GM19238 (cell line): Measurements from ENCODE around the gene KNL1.
"Not testable (repeated sequence)": the region's sequence is repeated elsewhere in the genome, so short reads cannot be mapped to it uniquely, and the experiment has no call there.

Experiments
- DNase-seq: peaks from one replicate; pipeline ENCODE4 v3.0.0; 2011; ENCODE audit warnings: low spot score; ENCODE audit not compliant: insufficient read length

The KNL1 gene

DNA sequence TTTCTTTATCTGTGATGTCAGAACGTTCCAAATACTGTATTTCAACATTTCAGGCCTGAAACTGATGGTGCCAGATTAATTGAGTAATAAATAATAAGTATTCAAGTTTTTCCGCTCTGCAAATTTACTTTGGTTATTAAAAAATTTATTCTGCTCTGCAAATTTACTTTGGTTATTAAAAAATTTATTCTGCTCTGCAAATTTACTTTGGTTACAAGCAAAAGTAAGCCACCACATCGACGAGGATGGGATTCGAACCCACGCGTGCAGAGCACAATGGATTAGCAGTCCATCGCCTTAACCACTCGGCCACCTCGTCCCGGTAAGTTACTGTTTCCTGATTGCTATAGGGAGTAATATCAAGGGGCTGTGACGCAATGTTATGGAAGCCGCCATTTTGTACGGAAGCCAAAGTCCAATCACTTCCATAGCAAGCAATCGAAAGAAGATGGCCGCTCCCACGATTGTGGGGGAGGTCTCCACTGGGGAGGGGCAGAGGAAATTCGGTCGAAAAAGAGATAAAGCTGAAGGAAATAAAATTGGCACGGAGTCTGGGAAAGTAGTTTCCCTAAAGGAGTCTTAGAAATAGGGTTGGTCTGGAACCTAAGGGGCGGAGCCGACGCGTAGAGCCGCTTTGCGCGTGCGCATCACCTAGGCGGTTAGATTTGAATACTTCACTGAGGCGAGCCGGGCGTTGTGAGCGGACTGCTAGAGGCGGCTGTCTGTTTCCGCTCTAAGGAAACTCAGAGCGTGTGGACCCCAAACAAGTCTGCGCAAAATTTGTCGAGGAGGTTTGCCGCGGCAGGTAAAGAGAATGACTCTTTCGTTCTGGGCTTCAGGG, at the start of gene KNL1:
Gene KNL1, plus strand, starts transcription at position 662 of the 841 bp plus-strand sequence. CDS start 8,683 bp downstream, outside the sequence.
- DNase-seq, result peak; percentile 65

GRCh38 chr15:40545457-40545856, 48.6 kb upstream of the KNL1 start:
- DNase-seq, result no peak

DNA sequence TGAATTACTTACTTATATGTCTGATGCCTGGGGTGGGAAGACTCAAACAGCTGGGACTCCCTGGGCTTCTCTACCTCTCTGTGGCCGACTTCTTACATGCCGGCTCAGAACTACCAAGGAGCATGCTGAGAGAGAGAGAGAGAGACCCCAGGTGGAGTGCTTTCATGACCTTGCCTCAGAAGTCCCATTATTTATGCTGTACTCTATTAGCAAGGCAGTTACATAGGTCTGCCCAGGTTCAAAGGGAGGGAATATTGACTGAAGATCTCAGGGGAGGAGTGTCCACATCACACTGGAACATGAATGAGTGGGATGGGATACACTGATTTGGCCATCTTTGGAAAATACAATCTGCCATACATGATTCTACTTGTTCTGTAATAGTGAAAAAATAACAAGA, 45.4 kb upstream of the KNL1 start:
- no peak for DNase-seq

DNA sequence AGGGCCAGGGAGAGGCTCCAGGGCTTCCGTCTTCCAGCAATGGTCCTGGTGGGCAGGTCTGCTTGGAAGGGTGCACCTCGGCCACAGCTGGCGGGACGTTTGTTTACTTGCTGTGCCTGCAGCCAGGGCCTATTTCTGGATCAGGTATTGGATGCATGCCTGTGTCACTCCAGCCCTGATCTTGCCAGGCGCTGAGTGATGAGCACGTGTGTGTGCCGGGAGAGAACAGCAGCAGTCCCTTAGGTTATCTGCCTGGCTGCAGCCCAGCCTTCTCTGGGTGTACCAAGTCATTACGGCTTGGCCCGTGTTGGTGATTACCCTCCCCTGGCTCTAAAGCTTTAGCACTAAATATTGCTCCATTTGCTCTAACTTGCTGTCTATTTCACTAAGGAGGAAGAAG, 44.2 kb upstream of the KNL1 start:
- no peak for DNase-seq

DNA sequence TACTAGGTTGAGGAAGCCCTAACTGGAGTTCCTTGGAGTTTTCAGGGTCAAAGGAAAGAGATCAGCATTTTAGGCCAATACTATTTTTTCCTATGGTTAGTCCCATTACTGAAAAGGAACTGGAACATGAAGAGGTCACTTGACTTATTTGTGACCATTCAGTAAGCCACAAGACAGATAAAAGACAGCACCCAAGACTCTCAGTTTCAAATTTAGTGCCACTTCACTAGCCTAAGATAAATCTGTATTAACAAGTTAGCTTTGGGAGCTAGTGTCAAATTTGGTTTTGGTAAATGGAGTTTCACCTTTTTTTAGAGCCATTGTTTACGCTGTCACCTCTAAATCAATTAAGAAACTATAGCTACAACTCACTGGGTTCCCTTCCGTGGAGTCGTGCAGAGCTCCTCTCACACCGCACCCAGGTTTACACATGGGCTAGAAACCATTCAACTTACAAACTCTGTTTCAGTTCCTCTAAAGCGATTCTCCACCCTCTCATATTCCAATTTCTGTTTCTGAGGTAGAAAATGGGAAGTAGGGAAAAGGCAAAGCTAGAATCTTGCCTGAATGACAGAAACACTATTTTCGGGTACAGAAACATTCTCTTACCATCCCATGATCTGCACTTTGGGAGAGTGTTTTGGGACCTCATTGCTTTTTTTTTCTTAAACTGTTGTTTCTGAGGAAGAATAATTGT, 43.6 kb upstream of the KNL1 start:
- peak; percentile 51 for DNase-seq

DNA sequence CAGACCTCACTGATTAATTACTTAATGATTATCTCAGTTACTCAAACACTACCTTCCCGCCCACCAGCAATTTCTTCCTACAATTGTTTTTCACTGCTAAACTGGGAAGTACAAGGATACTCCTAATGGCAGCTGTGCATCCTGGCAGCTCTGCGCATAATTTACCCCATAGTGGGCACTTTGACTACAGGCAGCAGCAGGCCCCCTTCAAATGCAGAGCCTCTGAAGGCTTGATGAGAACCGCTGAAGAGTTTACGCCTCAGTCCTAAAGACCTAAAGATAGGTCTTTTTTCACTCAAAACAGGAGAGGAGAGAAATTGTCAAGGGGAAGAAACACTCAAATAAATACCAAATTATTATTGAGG, 39.9 kb upstream of the KNL1 start:
- DNase-seq, result no peak

DNA sequence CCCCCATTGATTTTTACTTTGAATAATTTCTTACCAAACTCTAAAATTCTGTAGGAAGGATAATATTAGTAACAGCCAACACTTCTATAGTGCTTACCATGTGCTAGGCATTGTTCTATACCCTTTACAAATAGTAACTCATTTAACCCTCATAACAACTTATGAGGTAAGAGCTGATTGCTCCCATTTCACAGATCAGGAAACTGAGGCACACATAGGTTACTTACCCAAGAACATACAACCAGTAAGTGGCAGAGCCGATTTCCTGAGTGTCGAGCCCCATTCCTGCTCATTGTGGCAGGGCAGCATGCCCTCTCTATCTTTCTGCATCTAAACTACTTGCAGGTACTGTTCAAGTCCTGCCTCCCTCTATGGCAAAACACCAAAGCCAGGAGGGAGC, 38.2 kb upstream of the KNL1 start:
- no peak for DNase-seq

- DNase-seq, result no peak
Measured at GRCh38 chr15:40558952-40559742, 34.9 kb upstream of the KNL1 start.

DNA sequence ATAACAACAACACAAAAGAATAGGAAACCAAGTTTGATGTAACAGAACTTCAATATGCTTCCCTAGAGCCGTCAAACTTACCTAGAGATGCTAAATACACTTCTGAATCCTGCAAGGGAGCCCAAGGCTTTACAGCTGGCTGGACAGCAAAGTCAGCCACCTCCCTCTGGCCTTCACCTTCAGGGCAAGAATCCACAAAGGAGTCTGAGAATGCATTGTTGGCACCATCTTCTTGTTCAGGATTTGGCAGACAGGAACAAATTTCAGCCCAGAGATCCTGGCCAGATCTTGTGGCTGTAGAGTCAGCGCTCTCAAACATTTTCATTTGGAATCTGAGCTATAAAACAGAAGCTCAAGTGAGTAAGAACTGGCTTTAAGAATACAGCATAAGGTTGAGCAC, 31.4 kb upstream of the KNL1 start:
- no peak for DNase-seq

- no peak for DNase-seq
Measured at GRCh38 chr15:40563426-40563825, 30.6 kb upstream of the KNL1 start.

GRCh38 chr15:40564591-40565332, 29.3 kb upstream of the KNL1 start, which contains the start of gene CCDC32:
CCDC32 (minus strand) TSS chr15:40565042; CDS start chr15:40563015, 2,027 bp downstream.
- DNase-seq, result peak; percentile 96

- no peak for DNase-seq
Measured at GRCh38 chr15:40565333-40566238, 28.5 kb upstream of the KNL1 start.

GRCh38 chr15:40567111-40567510, 26.9 kb upstream of the KNL1 start:
- no peak for DNase-seq

DNA sequence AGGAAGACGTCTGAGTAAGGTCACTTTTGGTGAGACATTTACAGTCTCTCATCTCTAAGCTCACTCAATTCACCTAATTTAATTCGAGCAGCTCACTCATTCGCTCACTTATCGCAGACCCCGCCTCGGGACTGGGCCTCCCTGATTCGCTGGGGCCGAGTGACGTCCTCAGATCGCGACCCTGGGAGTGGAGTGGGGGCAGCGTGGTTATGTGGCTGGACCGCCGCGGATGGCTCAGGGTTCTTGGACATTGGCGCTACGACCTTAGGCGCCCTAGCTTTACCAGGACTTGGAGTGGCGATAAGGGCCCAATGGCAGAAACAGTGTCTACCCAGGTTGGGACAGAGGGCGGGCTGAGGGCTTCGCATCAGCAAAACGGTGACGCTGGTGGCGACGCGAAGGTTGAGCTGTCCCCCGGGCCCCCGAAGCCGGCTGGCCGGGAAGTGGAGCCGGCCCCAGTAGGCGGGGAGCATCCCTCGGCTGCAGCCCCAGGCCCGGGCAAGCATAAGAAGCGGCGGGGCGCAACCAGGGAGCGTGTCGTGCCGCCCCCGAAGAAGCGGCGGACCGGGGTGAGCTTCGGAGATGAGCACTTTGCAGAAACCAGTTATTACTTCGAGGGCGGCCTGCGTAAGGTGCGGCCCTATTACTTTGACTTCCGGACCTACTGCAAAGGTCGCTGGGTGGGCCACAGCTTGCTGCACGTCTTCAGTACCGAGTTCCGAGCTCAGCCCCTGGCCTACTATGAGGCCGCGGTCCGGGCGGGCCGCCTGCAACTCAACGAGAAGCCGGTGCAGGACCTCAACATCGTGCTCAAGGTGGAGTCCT, 24.7 kb upstream of the KNL1 start, which contains the start of gene RPUSD2:
Gene RPUSD2, plus strand, starts transcription at position 171 of the 825 bp plus-strand sequence. Its CDS starts 39 bp downstream, at position 210.
- peak; percentile 88 for DNase-seq

- no peak for DNase-seq
Measured at GRCh38 chr15:40575113-40575512, 18.9 kb upstream of the KNL1 start.

GRCh38 chr15:40576914-40577313, 17.1 kb upstream of the KNL1 start:
- DNase-seq, result not testable (repeated sequence)

DNA sequence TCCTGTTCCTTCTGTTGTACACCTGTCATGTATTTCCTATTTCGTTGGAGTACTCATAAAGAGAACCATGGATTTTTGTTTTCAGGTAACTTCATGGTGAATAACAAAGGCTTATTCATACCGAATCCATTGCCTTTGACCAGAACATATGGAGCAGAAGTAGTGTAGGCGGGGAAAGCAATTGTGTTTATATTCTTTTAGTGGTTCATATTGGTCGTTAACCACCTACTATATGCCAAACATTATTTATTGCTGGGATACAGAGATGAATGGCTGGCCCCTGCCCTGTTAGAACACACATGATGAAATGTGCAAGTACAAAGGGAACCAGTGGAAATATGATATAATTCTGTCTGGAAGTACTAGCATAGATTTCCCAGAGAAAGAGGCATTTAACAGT, 15.2 kb upstream of the KNL1 start:
- no peak for DNase-seq

GRCh38 chr15:40581796-40582195, 12.3 kb upstream of the KNL1 start:
- not testable (repeated sequence) for DNase-seq

GRCh38 chr15:40582726-40583246, 11.3 kb upstream of the KNL1 start:
- no peak for DNase-seq
